ENCODE measurements around the gene HSPE1.

- TF ChIP-seq CTCF (IDR thresholded peaks at IDR 0.05) (no peak), EP300 (IDR thresholded peaks at IDR 0.05; ENCODE audit: low read depth) (no peak), POLR2A (IDR thresholded peaks at IDR 0.05) (no peak), POLR2AphosphoS5 (IDR thresholded peaks at IDR 0.05) (no peak)
These were observed 39.5 kb upstream of the HSPE1 start for GRCh38 chr2:197460649-197461048.

Measured in transverse colon (tissue), 4 donors.